NCI-H2196 treated with DMSO at 0.1 percent for 48 hours (cell line): ENCODE measurements around the gene EGLN2.
"Not testable (repeated sequence)": the region's sequence is repeated elsewhere in the genome, so short reads cannot be mapped to it uniquely, and the experiment has no call there.

Source experiments
- DNase-seq: peaks from one replicate; lab custom pipeline; 2025; ENCODE audit not compliant: unreplicated experiment; lab: John Stamatoyannopoulos, UW

The EGLN2 gene

GRCh38 chr19:40842012-40842411, 43.0 kb downstream of the EGLN2 start:
- not testable (repeated sequence) for DNase-seq

GRCh38 chr19:40842997-40843652, 44.1 kb downstream of the EGLN2 start:
- not testable (repeated sequence) for DNase-seq

- DNase-seq, result not testable (repeated sequence)
These were observed 44.7 kb downstream of the EGLN2 start for GRCh38 chr19:40843653-40844052.

- not testable (repeated sequence) for DNase-seq
These were observed 47.7 kb downstream of the EGLN2 start for GRCh38 chr19:40846722-40847121.

- not testable (repeated sequence) for DNase-seq
These were observed 51.3 kb downstream of the EGLN2 start, which contains the start of gene CYP2A6 for GRCh38 chr19:40850277-40850676. Gene CYP2A6 (minus strand): TSS chr19:40850447. CDS start chr19:40850426, 21 bp downstream.

GRCh38 chr19:40852467-40853152, 53.6 kb downstream of the EGLN2 start:
- DNase-seq, result not testable (repeated sequence)
